Measurements from ENCODE around the gene FOXB2.
A peak's percentile ranks its signal among the peaks of the same experiment; 100 is the strongest.
"Not testable (repeated sequence)": the region's sequence is repeated elsewhere in the genome, so short reads cannot be mapped to it uniquely, and the experiment has no call there.

The FOXB2 gene

GRCh38 chr9:77019236-77019925 lies at the start of gene FOXB2:
TSS of gene FOXB2 (plus strand) at chr9:77019655. CDS start at chr9:77019655, 0 bp downstream.
- no peak for DNase-seq (ENCODE audit: low spot score)

GRCh38 chr9:76969716-76970115 lies 49.7 kb upstream of the FOXB2 start:
- DNase-seq (ENCODE audit: low spot score), result no peak

GRCh38 chr9:76978831-76979230 lies 40.6 kb upstream of the FOXB2 start:
- DNase-seq (ENCODE audit: low spot score), result not testable (repeated sequence)

GRCh38 chr9:76980566-76980965 lies 38.9 kb upstream of the FOXB2 start:
- DNase-seq (ENCODE audit: low spot score), result no peak

- no peak for DNase-seq (ENCODE audit: low spot score)
Observed at GRCh38 chr9:76984486-76984885, 35.0 kb upstream of the FOXB2 start.

- no peak for DNase-seq (ENCODE audit: low spot score)
Observed at GRCh38 chr9:76985581-76985980, 33.9 kb upstream of the FOXB2 start.

- DNase-seq (ENCODE audit: low spot score), result peak; percentile 6
Observed at GRCh38 chr9:76987594-76988200, 31.8 kb upstream of the FOXB2 start.

- no peak for DNase-seq (ENCODE audit: low spot score)
Observed at GRCh38 chr9:76988941-76989340, 30.5 kb upstream of the FOXB2 start.

GRCh38 chr9:76989501-76989900 lies 30.0 kb upstream of the FOXB2 start:
- DNase-seq (ENCODE audit: low spot score), result no peak

- no peak for DNase-seq (ENCODE audit: low spot score)
Observed at GRCh38 chr9:76996700-76997099, 22.8 kb upstream of the FOXB2 start.

- no peak for DNase-seq (ENCODE audit: low spot score)
Observed at GRCh38 chr9:76999261-76999660, 20.2 kb upstream of the FOXB2 start.

GRCh38 chr9:77000330-77000729 lies 19.1 kb upstream of the FOXB2 start:
- no peak for DNase-seq (ENCODE audit: low spot score)

- no peak for DNase-seq (ENCODE audit: low spot score)
Observed at GRCh38 chr9:77003366-77003765, 16.1 kb upstream of the FOXB2 start.

GRCh38 chr9:77005216-77005615 lies 14.2 kb upstream of the FOXB2 start:
- peak; percentile 57 for DNase-seq (ENCODE audit: low spot score)

- no peak for DNase-seq (ENCODE audit: low spot score)
Observed at GRCh38 chr9:77010527-77010926, 8.9 kb upstream of the FOXB2 start.

- DNase-seq (ENCODE audit: low spot score), result no peak
Observed at GRCh38 chr9:77011973-77012821, 7.3 kb upstream of the FOXB2 start.

- DNase-seq (ENCODE audit: low spot score), result no peak
Observed at GRCh38 chr9:77013206-77013931, 6.1 kb upstream of the FOXB2 start.

- no peak for DNase-seq (ENCODE audit: low spot score)
Observed at GRCh38 chr9:77013932-77014596, 5.4 kb upstream of the FOXB2 start.

- no peak for DNase-seq (ENCODE audit: low spot score)
Observed at GRCh38 chr9:77014597-77015263, 4.7 kb upstream of the FOXB2 start.

- no peak for DNase-seq (ENCODE audit: low spot score)
Observed at GRCh38 chr9:77015327-77016048, 4.0 kb upstream of the FOXB2 start.

All from kidney capillary endothelial cell (primary cell).